Measurements from ENCODE around the gene AP1B1.
"Not testable (repeated sequence)": the region's sequence is repeated elsewhere in the genome, so short reads cannot be mapped to it uniquely, and the experiment has no call there.

- not testable (repeated sequence) for TF ChIP-seq CTCF (IDR thresholded peaks at IDR 0.05); EZH2 (IDR thresholded peaks at IDR 0.05; ENCODE audit: borderline replicate concordance, insufficient read depth, low read depth, low read length, poor library complexity, severe bottlenecking)
Measured at GRCh38 chr22:29344889-29345288, 43.5 kb downstream of the AP1B1 start.

Measured in B cell (primary cell).